B cell (primary cell): ENCODE results near the gene ADAMTS8.

Experiments used
- EZH2 ChIP-seq: IDR thresholded peaks from 2 replicates; pipeline ENCODE4 v1.6.1; 2012; ENCODE audit warnings: borderline replicate concordance, low read depth, mild to moderate bottlenecking, moderate library complexity, low read length; ENCODE audit not compliant: insufficient read depth, poor library complexity, severe bottlenecking
- TF ChIP-seq, protein P1 (sequence below): fragments of 200-600 bp; IDR thresholded peaks from one replicate; pipeline ENCODE4 v1.8.0; 2022; ENCODE audit warnings: antibody characterized with exemption, mild to moderate bottlenecking

- TF ChIP-seq, protein P1, sequence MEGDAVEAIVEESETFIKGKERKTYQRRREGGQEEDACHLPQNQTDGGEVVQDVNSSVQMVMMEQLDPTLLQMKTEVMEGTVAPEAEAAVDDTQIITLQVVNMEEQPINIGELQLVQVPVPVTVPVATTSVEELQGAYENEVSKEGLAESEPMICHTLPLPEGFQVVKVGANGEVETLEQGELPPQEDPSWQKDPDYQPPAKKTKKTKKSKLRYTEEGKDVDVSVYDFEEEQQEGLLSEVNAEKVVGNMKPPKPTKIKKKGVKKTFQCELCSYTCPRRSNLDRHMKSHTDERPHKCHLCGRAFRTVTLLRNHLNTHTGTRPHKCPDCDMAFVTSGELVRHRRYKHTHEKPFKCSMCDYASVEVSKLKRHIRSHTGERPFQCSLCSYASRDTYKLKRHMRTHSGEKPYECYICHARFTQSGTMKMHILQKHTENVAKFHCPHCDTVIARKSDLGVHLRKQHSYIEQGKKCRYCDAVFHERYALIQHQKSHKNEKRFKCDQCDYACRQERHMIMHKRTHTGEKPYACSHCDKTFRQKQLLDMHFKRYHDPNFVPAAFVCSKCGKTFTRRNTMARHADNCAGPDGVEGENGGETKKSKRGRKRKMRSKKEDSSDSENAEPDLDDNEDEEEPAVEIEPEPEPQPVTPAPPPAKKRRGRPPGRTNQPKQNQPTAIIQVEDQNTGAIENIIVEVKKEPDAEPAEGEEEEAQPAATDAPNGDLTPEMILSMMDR, result no peak
- TF ChIP-seq EZH2, result no peak
Observed at GRCh38 chr11:130389335-130389935, 39.0 kb downstream of the ADAMTS8 start.
